Fibroblast of the aortic adventitia (primary cell): ENCODE data around the gene GOLGA8B. TPM values are rescaled to one million over a fixed set of nuclear protein-coding genes. Genes with fewer than 3 reads are reported as not detected.
A peak's percentile ranks its signal among the peaks of the same experiment; 100 is the strongest.
"Not testable (repeated sequence)": the region's sequence is repeated elsewhere in the genome, so short reads cannot be mapped to it uniquely, and the experiment has no call there.

Experiments used
- DNase-seq: peaks from one replicate; pipeline ENCODE4 v3.0.0-alpha.2; 2010; ENCODE audit warnings: low read depth
- H3K4me3 ChIP-seq: 2 replicates; pipeline ENCODE4 v1.5.1; 2011; ENCODE audit warnings: low read depth, mild to moderate bottlenecking, control low read depth, low read length, moderate library complexity
- total RNA-seq: library from RNA; depleted of rRNA; stranded (reverse); fragments of >200 nt; gene quantifications from 2 replicates; pipeline ENCODE4 v1.2.3, GENCODE V29; 2012; ENCODE audit warnings: low replicate concordance
- TF ChIP-seq, protein P1 (sequence below): IDR thresholded peaks from 2 replicates; pipeline ENCODE4 v1.5.1; 2011; ENCODE audit warnings: mild to moderate bottlenecking, low read length, control low read depth, inconsistent platforms; ENCODE audit not compliant: insufficient read depth

GOLGA8B gene
- total RNA-seq, 1 donor = 18.0 TPM

DNA sequence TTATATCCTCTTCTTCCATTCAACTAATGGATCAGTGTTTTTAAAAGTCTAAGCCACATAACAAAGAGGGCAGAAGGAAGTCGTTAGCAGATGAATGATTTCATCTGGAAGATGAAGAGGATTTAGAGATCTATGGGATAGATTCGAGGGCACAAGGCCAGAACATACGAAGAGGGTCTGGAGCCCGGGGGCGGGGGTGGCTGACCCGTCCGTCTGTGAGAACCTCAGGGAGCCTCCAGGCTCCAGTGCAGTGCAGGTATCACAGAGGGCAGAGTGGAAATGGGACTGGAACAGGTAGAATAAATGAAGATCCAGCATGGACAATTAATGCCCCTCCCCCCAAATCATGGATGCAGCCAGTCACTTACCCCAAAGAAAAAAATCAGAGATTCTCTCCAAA is 1.5 kb upstream of the GOLGA8B start:
- DNase-seq = no peak
- no peak overlapping the region for H3K4me3 ChIP-seq
- TF ChIP-seq, protein P1, sequence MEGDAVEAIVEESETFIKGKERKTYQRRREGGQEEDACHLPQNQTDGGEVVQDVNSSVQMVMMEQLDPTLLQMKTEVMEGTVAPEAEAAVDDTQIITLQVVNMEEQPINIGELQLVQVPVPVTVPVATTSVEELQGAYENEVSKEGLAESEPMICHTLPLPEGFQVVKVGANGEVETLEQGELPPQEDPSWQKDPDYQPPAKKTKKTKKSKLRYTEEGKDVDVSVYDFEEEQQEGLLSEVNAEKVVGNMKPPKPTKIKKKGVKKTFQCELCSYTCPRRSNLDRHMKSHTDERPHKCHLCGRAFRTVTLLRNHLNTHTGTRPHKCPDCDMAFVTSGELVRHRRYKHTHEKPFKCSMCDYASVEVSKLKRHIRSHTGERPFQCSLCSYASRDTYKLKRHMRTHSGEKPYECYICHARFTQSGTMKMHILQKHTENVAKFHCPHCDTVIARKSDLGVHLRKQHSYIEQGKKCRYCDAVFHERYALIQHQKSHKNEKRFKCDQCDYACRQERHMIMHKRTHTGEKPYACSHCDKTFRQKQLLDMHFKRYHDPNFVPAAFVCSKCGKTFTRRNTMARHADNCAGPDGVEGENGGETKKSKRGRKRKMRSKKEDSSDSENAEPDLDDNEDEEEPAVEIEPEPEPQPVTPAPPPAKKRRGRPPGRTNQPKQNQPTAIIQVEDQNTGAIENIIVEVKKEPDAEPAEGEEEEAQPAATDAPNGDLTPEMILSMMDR = no peak

DNA sequence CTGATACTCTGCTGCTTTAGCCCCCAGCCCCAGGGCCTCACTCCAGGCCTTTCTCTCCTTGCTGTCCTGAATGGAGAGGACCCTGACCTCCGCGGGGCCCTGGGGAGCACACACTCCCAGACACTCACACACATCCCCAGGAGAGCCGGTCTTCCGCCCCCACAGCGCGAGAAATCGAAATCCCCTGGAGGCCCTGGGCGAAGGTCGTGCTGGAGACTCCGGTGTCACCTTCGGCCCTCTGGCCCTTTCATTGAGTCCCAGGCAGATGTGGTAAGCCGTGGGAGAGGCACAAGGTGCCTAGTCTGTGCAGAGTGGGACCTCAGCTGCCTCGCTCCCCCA is 848 bp upstream of the GOLGA8B start:
- TF ChIP-seq, protein P1 = no peak
- H3K4me3 ChIP-seq = peak overlapping the region; percentile 72

DNA sequence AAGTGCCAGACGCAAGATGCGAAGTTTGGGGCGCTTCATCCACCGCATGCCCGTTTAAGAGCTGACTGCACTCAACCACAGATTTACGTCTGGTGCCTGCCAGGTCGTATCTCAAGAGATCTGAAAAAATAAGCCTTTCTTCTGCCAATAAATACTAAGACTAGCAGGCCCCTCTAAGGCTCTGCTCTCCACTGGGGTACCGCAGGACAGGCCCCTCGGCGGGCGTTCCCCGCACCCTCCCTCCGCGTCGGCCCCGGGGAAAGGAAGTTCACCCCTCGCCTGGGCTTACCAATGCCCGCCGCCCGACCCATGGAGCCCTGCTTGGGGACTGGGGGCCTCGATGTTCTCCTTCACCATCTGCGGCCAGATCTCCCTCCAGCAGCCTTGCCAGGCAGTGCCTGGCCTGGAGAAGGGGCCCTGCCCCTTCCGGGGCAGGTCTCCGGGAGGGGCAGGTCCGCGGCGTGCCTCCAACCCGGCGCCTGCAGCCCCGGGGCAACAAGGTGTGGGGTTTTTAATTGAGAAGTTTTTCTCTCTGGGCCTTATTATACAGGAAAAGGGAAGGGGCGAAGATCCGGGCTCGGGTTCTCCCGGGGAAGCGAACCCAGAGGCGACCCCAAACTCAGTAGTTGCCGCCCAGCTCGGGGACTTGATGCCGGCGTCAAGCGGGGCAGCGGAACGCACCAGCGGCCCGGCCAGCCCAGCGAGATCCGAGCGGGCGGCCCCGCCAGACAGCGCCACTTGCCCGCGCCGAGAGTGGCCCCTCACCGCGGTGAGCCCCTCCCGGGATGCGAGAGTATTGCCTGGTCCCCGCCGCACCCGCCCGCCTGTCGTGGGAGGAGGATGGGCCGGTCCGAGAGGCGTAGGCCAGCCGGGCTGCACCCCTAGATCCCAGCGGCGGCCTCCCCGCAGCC is 735 bp downstream of the GOLGA8B start:
- DNase-seq = peak; percentile 12
- TF ChIP-seq, protein P1 = no peak

More for the DNA sequence above, 848 bp upstream of the GOLGA8B start:
- DNase-seq = no peak

DNA sequence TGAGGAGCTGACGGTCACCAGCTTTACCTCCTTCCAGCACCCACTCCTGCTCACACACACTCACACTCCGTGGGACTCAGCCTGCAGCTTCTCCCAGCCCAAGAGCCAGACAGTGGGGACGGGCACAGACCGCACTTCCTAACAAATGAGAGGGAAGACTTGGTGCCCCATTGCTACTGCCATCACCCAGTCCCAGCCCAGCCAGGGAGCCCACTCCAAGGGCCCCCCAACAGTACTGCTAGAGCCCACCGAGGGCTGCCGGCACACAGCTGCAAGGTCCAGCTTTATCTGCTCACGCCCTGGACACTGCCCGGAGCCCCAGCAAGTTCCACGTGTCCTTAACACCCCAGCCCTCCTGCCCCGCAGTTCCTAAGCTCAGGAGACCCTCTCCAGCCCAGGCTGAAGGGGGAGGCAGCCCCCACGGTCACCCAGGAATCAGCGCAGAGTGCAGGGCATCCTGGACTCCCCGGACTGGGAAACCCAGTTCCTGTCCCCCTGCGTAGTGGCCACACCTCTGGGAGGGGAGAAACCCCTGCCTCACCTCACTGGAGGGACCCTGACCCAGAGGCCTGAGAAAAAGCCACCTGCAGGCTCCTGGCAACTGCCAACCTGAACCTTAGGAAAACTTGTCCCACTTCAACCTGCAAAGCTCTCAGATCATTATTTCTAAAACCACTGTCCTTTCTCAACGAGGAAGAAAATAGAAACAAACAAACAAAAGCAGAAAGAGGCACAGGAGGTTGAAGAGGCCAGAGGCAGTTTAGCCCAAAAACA is 1.6 kb downstream of the GOLGA8B start:
- H3K4me3 ChIP-seq = peak overlapping the region; percentile 72
- not testable (repeated sequence) for DNase-seq

More for the DNA sequence above, 735 bp downstream of the GOLGA8B start:
- H3K4me3 ChIP-seq = peak overlapping the region; percentile 72

DNA sequence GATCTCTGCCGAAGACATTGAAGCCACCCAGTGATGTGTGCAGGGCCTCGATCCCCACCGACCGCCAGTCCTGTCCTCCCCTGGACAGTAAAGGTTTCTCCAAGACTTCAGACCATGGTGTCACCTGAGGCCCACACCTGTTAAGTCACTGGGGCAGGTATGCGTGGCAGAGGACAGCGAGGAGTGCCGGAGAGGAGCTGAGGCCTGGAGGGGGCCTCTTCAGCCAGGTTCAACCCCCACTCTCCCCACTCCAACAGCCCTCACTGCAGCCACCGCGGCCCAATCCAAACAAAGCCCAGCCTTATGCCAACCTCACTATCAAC is 2.4 kb downstream of the GOLGA8B start:
- DNase-seq = no peak
- TF ChIP-seq, protein P1 = no peak
- no peak overlapping the region for H3K4me3 ChIP-seq

DNA sequence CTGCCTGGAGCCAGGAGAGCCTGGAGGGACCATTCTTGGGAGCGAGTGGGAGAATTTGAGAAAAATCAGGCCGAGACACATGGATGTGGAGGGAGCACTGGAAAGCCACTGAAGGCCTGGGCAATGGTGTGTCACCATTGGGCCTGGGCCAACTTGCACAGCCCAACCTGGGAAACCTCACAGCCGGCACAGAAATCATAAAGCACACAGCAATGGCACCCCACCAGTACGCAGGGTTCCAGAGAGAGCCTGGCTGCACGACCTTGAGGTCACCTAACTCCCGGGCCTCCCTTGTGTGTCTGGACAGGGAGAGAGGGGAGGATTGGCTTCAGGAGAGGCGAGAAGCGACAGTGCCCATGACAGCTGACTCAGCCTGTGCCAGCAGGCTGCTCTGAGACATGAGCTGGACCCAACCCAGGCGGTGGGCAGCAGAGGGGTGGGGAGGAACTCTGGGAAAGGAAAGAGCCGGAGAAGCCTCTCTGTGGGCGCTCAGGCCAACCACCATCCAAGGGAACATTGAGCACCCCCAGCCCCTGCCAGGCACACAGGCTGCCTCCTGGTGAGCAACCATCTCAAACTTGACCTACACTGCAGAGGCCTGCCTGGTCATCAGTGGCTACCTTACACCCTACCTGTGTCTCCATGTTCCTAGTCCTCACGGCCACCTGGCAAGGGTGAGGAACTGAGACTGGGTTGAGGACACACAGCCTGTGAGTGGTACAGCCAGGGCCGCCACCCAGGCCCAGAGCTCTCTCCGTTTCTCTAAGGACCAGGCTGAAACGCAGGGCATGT is 3.0 kb downstream of the GOLGA8B start:
- DNase-seq, H3K4me3 ChIP-seq: not testable (repeated sequence)

DNA sequence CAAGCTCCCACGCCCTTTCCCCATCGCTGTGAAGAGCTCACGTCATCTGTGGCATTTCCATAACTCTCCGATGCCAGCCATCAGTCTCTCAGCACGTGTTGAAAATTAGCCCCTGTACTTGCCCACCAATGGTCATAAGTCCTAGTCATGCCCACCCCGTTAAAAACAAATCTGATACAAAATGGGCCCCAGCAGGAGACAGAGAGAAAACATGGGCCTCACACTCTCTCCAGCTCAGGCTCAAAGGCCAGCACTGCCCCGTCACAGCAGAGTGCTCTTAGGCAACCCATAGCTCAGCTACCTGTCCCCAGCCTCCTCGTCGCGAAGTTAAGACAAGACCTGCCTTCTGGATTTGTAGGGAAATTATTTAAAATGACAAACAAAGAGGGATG is 5.2 kb downstream of the GOLGA8B start:
- DNase-seq = no peak
- no peak overlapping the region for H3K4me3 ChIP-seq
- TF ChIP-seq, protein P1 = no peak

DNA sequence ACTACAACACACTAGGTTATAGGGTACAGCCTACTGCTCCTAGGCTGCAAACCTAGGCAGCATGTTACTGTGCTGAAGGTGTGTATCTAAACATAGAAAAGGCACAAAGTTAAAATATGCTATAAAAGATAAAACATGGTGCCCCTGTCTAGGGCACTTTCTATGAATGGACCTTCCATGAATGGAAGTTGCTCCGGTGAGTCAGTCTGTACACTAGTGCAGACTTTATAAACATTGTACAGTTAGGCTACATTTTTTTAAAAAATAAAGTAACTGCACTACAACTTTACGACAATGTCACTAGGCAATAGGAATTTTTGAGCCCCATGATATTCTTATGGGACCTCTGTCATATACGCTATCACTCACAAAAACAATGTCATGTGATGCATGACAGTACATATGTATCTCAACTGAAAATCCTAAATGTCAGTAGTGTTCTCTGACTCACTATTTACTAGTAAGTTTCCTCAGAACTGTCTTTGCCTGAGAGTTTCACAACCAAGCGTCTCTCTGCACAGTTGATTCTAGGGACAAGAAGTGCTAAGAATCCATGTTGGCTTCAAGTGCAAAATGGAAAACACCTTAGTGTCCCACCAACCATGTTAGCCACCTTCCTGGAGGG is 5.7 kb downstream of the GOLGA8B start:
- DNase-seq, H3K4me3 ChIP-seq: not testable (repeated sequence)

DNA sequence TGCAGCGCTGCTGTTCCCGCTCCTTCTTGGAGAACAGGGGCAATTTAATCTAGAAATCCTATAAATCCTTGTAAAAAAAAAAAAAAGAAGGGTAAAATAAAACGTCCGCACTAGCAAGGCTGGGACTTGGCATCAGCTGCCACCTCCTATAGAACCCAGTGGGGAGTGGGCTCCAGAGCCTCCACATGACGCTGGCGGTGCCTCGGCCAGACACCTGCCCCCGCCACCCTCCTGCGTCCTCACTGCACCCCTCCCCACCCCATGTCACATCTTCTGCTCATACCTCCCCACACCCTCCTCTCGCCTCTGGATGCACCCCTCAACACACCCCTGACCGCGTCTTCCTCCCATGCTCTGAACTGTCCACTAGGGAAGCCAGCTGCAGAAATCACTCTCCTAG is 8.4 kb downstream of the GOLGA8B start:
- H3K4me3 ChIP-seq, DNase-seq: not testable (repeated sequence)

DNA sequence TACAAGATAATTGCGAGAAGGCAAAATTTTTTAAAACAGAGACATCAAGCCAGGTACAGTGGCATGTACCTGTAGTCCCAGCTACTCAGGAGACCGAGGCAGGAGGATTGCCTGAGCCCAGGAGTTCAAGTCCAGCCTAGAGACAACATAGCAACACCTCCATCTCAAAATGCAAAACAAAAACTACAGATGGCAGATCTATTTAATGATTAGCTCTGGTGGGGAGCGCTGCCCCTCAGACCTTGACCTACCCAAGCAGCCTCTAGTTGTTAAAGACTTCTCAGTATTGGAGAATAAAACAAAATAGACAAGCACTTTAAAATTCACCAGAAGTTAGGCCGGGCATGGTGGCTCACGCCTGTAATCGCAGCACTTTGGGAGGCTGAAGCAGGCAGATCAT is 10.5 kb downstream of the GOLGA8B start:
- H3K4me3 ChIP-seq, DNase-seq: not testable (repeated sequence)

DNA sequence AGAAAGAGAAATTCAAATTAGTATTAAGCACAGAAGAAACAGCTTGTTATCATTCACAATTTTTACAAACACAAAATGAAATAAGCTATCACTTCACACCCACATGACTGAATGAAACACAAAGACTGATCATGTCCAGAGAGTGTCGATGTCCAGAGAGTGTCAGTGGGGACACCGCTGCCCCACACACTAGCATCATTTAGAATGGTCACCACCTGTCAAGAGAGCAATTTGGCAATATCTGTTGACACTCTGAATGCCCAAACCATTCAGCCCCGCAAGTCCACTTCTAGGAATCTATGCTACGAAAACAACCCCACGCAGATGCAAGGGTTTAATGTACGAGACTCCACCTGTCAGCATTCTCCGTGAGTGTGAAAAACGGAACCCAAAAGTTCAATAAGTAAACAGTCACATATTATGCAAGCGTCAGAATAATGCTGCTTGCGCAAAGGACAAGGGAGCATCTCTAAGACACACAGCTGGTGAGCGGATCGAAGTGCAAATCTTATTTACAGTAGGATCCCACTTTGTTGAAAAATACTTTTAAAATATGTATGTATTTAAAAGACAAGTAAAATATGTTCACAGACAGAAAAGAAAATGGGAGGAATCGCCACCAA is 11.3 kb downstream of the GOLGA8B start:
- not testable (repeated sequence) for DNase-seq, H3K4me3 ChIP-seq
